Activated T-cell treated with anti-CD3 and anti-CD28 coated beads, Interleukin-2, amount 50 U/mL, for 72 hours (primary cell): ENCODE results near the gene WFIKKN2. TPM values are rescaled to one million over a fixed set of nuclear protein-coding genes. Genes with fewer than 3 reads are reported as not detected.

Experiments
- ATAC-seq, 2 donors: fragments of 150-1000 bp; cut with Tn5 transposase; replicated peaks in 1 of 2; 2 replicates each; pipeline ENCODE4 v1.10.0; 2021; ENCODE audit warnings: moderate library complexity in 2 of 2, mild to moderate bottlenecking in 1 of 2
- DNase-seq, 2 donors: peaks; one replicate each; pipeline ENCODE4 v3.0.0; 2021 to 2022; ENCODE audit warnings: mixed read lengths in 1 of 2
- H3K27ac Mint-ChIP-seq: one replicate; pipeline ENCODE4 v1.8.0; 2022; ENCODE audit warnings: mild to moderate bottlenecking, moderate library complexity, mixed read lengths
- H3K27me3 Mint-ChIP-seq: one replicate; pipeline ENCODE4 v1.8.0; 2022; ENCODE audit warnings: low read depth, mixed read lengths
- H3K36me3 Mint-ChIP-seq, 2 donors: one replicate each; pipeline ENCODE4 v1.8.0; 2022; ENCODE audit warnings: mixed read lengths in 2 of 2, mild to moderate bottlenecking in 1 of 2; ENCODE audit not compliant: insufficient read depth in 2 of 2
- H3K4me1 Mint-ChIP-seq: one replicate; pipeline ENCODE4 v1.8.0; 2022; ENCODE audit warnings: low read depth, mixed read lengths
- H3K4me3 Mint-ChIP-seq, 2 donors: one replicate each; pipeline ENCODE4 v1.8.0; 2022; ENCODE audit warnings: mild to moderate bottlenecking in 2 of 2, mixed read lengths in 2 of 2, moderate library complexity in 2 of 2
- H3K9me3 Mint-ChIP-seq, 2 donors: one replicate each; pipeline ENCODE4 v1.8.0; 2022; ENCODE audit warnings: mixed read lengths in 2 of 2
- total RNA-seq, 2 donors: library from RNA; stranded (reverse); gene quantifications; one replicate each; pipeline ENCODE4 v1.2.3, GENCODE V29; 2022

Gene WFIKKN2, protein sequence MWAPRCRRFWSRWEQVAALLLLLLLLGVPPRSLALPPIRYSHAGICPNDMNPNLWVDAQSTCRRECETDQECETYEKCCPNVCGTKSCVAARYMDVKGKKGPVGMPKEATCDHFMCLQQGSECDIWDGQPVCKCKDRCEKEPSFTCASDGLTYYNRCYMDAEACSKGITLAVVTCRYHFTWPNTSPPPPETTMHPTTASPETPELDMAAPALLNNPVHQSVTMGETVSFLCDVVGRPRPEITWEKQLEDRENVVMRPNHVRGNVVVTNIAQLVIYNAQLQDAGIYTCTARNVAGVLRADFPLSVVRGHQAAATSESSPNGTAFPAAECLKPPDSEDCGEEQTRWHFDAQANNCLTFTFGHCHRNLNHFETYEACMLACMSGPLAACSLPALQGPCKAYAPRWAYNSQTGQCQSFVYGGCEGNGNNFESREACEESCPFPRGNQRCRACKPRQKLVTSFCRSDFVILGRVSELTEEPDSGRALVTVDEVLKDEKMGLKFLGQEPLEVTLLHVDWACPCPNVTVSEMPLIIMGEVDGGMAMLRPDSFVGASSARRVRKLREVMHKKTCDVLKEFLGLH
- total RNA-seq = not detected

DNA sequence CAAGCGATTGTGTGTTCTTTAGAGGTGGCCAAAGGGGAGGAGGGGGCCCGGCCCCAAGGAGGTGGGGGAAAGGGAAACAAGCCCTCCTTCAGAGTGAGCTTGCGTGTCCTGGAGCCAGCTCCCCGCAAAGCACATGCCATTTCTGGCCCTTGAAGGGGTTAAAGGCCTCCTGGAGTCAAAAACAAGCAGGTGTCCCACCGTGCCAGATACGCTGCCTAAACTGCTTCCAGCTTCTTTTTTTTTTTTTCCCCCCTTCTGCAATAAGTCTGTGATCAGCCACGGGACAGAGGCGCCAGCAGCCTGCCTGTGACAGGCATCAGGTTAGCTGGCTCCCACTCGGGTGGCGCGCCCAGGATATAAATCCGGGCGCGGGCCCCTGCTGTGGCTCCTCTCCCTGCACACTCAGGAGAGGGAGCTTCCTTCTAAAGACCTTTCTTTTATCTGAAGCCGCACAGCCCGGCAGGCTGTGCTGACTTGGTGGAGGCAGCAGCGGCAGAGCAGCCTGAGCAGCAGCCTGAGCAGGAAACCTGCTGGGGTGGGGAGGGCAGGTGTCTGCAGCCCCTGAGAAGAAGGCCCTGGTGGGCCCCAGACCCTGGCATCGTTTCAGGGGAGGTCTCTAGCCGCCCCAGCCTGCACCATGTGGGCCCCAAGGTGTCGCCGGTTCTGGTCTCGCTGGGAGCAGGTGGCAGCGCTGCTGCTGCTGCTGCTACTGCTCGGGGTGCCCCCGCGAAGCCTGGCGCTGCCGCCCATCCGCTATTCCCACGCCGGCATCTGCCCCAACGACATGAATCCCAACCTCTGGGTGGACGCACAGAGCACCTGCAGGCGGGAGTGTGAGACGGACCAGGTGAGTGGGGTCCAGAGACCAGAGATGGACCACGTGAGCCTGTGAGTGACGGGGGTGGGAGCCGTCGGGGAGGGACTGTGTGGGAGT is at the start of gene WFIKKN2:
TSS of gene WFIKKN2 (plus strand) at position 286 of the 934 bp plus-strand sequence. CDS start at position 638, 352 bp downstream.
- Mint-ChIP-seq H3K27ac (no peak within 1 kb of the TSS), H3K4me1 (peaks cover 5% of the 10 kb centered on the region), H3K9me3 (no peaks in the 10 kb centered on the region), H3K4me3 (no peak within 1 kb of the TSS), H3K27me3 (peaks cover 12% of the 10 kb centered on the region), H3K36me3 (no peaks in the 10 kb centered on the region)
- ATAC-seq (no peak), DNase-seq (no peak)

DNA sequence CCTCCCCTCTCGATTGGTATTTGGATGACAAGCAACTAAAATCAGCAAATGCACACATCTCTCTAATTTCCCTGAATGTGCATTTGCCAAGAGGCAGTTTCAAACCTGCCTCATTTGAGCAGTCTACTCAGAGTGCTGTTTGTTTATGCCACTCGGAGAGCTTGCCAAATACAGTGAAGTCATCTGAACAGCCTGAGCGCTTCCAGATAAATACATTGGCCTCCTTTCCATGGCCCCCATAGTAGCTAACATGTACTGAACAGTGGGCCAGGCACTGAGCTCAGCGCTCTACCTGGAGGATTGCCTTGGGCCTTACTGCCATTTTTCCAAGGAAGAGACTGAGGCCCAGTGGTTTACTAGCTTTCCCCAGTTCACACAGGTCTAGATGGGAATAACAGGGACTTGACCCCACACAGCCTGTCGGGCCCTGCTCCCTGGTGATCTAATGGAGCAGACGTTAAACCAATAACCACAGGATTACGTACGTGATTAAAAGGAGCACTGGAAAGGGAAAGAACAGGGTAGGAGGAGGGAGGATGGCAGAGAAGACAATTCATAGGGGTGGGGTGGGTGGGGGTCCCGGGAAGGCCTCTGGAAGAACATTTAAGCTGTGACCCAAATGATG is 49.3 kb upstream of the WFIKKN2 start:
- no peak overlapping the region for H3K4me3 Mint-ChIP-seq
- no peaks in the 10 kb centered on the region for H3K9me3 Mint-ChIP-seq
- H3K27ac Mint-ChIP-seq = no peak overlapping the region
- ATAC-seq (no peak), DNase-seq (no peak)
- no peaks in the 10 kb centered on the region for H3K27me3 Mint-ChIP-seq
- peaks cover 11% of the 10 kb centered on the region for H3K4me1 Mint-ChIP-seq
- H3K36me3 Mint-ChIP-seq = no peaks in the 10 kb centered on the region

DNA sequence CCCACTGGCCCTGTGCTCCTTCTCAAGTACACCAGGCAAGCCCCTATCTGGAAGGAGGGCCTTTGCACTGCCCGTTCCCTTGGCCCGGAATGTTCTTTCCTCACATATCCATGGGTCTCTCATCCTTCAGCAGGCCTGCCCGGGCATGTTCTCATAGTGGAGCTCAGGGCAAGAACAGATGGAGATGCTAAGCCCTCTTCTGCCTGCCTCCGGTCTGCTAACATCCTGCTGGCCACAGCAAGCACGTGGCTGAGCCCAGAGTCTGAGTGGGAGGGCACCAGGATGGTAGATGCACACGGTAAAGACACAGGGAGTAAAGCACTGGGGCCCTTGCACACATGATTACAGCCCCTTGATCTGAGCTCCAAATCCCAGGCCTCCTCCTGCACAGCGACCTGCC is 48.3 kb upstream of the WFIKKN2 start:
- no peak overlapping the region for H3K4me3 Mint-ChIP-seq
- peaks cover 5% of the 10 kb centered on the region for H3K4me1 Mint-ChIP-seq

DNA sequence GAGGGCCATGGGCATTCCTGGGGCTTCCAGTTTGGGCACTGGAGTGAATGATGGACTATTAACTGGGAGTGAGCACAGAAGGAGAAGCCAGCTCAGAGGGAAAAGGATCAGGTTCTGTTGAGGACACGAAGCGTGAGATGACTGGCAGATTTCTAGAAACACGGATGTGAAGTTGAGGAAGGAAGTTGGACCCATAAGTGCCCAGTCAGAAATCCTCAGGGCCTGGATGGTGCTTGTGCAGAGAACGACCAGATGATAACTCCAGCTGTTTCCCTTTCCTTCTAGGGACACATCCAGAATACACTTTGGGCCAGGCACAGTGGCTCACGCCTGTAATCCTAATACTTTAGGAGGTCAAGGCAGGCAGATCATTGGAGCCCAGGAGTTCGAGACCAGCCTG is 44.8 kb upstream of the WFIKKN2 start:
- H3K27me3 Mint-ChIP-seq = no peaks in the 10 kb centered on the region
- no peaks in the 10 kb centered on the region for H3K9me3 Mint-ChIP-seq
- H3K4me1 Mint-ChIP-seq = peaks cover 10% of the 10 kb centered on the region
- no peak overlapping the region for H3K27ac Mint-ChIP-seq
- no peak overlapping the region for H3K4me3 Mint-ChIP-seq
- no peak for DNase-seq
- no peaks in the 10 kb centered on the region for H3K36me3 Mint-ChIP-seq
- ATAC-seq = no peak

More for the DNA sequence above, 48.3 kb upstream of the WFIKKN2 start:
- Mint-ChIP-seq H3K27ac (no peak overlapping the region), H3K27me3 (no peaks in the 10 kb centered on the region), H3K36me3 (no peaks in the 10 kb centered on the region), H3K9me3 (no peaks in the 10 kb centered on the region)
- DNase-seq (no peak), ATAC-seq (no peak)

DNA sequence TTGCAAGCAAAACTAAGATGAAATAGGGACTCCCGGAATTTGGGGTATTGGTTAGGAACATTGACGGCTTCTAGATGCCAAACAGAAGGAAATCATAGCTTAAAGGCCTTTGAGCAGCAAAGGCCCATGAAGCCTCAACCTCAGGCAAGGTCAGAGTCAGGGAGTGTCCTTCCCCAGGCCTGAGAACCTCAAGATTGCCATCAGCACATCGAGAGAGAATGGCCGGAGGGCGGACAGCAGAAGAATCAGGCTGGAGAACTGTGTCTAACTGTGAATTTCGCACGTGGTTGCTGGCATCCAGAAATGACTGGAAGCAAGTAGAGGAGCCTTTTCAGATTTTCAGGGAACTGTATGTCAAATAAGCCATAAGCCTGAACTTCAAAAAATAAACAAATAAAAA is 43.3 kb upstream of the WFIKKN2 start:
- Mint-ChIP-seq H3K36me3 (no peaks in the 10 kb centered on the region), H3K27ac (no peak overlapping the region), H3K4me3 (no peak overlapping the region), H3K4me1 (peaks cover 10% of the 10 kb centered on the region), H3K9me3 (no peaks in the 10 kb centered on the region), H3K27me3 (no peaks in the 10 kb centered on the region)
- DNase-seq (no peak), ATAC-seq (no peak)

DNA sequence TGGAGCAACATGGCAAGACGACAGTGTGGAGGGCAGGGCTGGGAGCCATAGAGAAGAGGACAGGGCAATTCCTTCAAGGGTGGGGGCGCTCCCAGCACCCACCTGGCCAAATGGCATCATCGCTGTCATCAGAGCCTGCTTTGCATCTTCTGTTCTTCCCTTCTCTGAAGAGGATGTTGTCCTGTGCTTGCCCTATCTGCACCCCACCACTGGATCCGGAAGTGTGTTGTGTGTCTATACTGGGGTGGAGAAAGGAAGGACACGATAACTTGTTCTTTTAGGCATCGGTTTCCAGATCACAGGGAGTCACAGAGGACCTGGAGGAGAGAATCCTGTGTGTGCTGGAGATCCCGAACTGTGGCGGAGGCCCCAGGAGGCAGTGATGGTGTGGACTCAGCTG is 42.4 kb upstream of the WFIKKN2 start:
- ATAC-seq = no peak

DNA sequence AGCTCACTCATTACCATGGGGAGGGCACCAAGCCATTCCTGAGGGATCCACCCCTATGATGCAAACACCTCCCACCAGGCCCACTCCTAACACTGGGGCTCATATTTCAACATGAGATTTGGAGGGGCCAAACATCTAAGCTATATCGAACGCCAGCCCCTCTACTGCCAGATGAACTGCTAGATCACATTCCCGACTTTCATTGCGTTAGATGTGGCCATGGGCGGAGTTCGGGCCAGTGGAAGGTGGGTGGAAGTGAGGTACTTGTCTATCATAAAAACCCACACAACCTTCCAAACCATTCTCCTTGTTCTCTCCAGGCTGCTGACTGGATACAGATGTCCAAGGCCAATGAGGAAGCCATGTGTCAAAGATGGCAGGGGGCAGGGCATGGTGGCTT is 41.0 kb upstream of the WFIKKN2 start:
- peaks cover 5% of the 10 kb centered on the region for H3K4me1 Mint-ChIP-seq
- no peak overlapping the region for H3K4me3 Mint-ChIP-seq
- no peaks in the 10 kb centered on the region for H3K9me3 Mint-ChIP-seq
- DNase-seq (no peak), ATAC-seq (no peak)
- no peaks in the 10 kb centered on the region for H3K27me3 Mint-ChIP-seq
- H3K27ac Mint-ChIP-seq = no peak overlapping the region
- H3K36me3 Mint-ChIP-seq = no peaks in the 10 kb centered on the region

More for the DNA sequence above, 42.4 kb upstream of the WFIKKN2 start:
- H3K36me3 Mint-ChIP-seq = no peaks in the 10 kb centered on the region
- no peaks in the 10 kb centered on the region for H3K27me3 Mint-ChIP-seq
- H3K4me1 Mint-ChIP-seq = peaks cover 7% of the 10 kb centered on the region
- no peak for DNase-seq
- no peak overlapping the region for H3K27ac Mint-ChIP-seq
- no peak overlapping the region for H3K4me3 Mint-ChIP-seq
- H3K9me3 Mint-ChIP-seq = no peaks in the 10 kb centered on the region

DNA sequence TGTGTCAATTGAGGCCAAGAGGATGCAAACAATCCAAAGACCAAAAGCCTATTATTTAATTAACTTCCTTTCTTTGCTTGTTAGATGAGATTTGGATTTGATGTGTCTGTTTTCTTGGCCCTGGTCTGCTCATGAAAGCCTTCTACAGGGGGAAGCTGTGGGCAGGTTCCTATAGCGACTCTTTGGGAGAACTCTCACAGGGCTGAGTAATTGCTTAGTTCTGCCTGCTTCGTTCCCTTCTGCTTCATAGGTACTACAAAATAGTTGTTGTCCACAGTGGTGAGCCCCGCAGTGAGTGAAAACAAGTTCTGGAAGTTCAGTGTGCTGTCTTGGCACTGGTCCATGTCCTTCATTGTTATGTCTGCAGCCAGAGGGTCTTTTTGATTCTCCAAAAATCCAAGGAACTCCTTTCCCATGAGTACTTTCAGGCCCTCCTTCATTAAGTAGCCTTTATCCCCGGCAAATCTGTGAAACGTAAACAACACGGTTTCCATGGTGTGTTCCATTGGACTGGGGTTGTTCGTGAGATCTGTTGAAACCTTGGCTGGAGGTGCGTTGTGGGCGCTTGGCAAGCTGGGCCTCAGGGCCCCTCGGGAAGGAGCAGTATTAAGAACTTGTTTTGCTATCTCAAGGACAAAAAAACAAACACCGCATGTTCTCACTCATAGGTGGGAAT is 38.1 kb upstream of the WFIKKN2 start:
- DNase-seq (no peak), ATAC-seq (no peak)
- Mint-ChIP-seq H3K27ac (no peak overlapping the region), H3K27me3 (no peaks in the 10 kb centered on the region), H3K36me3 (no peaks in the 10 kb centered on the region), H3K9me3 (no peaks in the 10 kb centered on the region), H3K4me1 (peaks cover 5% of the 10 kb centered on the region), H3K4me3 (no peak overlapping the region)

DNA sequence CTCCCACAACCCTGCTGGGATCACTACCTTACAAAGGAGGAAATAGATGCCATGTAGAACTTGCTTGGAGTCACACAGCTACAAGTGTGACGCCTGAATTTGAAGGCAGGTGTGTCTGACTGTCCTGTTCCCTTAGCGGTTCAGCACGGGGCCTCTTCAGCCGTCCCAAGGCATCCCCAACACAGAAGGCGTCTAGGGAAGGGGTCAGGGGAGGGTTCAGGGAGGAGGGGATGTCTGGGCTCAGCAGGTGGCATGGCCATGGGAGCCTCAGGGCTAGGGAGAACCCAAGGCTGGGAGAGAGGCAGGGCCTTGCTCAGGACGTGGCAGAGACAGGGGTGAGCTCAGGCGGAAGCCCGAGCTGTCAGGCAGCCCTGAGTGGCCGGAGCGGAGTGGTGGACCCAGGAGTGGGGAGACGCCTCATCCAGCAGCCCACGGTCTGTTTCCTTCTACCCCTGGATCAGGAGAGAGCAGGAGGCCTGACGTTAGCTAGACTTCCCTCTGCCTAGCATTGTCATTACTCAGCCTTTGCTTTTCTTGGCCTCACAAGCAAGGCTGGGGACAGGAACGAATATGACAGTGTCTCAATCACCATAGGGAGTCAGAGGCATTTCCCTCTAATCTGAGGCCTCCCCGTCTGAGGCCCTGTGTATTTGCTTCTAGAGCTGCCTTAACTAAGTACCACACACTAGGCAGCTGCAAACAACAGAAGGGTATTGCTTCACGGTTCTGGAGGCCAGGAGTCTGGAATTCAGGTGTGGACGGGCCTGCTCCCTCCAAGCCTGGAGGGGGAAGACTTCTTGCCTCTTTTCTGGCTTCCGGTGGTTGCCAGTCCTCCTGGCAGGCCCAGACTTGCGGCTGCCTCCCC is 36.7 kb upstream of the WFIKKN2 start:
- Mint-ChIP-seq H3K4me1 (no peaks in the 10 kb centered on the region), H3K9me3 (no peaks in the 10 kb centered on the region), H3K27me3 (no peaks in the 10 kb centered on the region), H3K36me3 (no peaks in the 10 kb centered on the region), H3K27ac (no peak overlapping the region), H3K4me3 (no peak overlapping the region)
- DNase-seq (no peak), ATAC-seq (no peak)

DNA sequence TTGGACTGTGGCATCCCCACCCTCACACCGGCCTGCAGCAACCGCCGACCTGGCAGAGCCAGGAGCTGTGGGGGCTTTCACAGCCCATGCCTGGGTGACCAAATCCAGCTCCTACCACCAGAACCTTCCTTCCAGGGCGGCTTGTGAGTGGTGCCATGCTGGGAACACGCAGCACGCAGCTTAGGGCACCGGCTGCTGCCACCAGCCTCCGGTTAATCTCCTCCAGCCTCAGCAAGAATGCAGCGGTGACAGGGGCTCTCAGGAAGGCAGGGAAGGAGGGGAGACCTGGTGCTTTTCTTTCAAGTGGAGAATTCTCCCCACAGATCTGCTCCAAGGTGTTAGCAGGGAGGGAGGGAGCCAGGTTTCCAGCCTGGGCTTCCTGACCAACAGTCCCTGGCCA is 35.8 kb upstream of the WFIKKN2 start:
- Mint-ChIP-seq H3K4me1 (no peaks in the 10 kb centered on the region), H3K9me3 (no peaks in the 10 kb centered on the region), H3K36me3 (no peaks in the 10 kb centered on the region), H3K27ac (no peak overlapping the region), H3K4me3 (no peak overlapping the region), H3K27me3 (no peaks in the 10 kb centered on the region)
- no peak for ATAC-seq
- DNase-seq = no peak

DNA sequence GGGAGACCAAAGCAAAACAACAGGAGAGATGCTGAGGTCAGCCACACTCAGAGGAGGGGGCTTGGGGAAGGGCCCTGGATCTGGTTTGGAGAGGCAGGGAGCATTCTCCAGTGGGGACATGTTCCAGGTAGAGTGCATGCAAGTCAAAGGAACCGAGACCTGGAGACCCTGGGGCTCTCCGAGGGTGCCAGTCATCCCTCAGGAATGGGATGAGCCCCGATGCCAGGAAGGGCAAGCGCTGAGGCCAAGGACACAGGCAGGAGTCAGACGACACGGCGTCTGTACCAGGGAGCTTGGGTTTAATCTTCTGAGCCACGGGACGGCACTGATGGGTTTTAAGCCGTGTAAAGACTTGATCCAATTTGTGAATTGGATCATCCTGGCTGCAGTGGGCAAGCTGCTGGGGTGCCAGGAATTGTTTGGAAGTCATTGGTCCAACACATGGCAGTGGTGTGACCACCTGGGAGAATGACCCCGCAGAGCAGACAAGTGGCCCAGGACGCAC is 35.1 kb upstream of the WFIKKN2 start:
- Mint-ChIP-seq H3K27ac (no peak overlapping the region), H3K4me1 (no peaks in the 10 kb centered on the region), H3K9me3 (no peaks in the 10 kb centered on the region), H3K27me3 (no peaks in the 10 kb centered on the region), H3K36me3 (no peaks in the 10 kb centered on the region), H3K4me3 (no peak overlapping the region)
- ATAC-seq = no peak
- no peak for DNase-seq
